ENCODE data around the gene ARHGAP31. TPM values are rescaled to one million over a fixed set of nuclear protein-coding genes. Genes with fewer than 3 reads are reported as not detected.

The ARHGAP31 gene
- total RNA-seq, 4 donors from 2014 or later, result 40.0 to 78.9 (median 55.0) TPM

DNA sequence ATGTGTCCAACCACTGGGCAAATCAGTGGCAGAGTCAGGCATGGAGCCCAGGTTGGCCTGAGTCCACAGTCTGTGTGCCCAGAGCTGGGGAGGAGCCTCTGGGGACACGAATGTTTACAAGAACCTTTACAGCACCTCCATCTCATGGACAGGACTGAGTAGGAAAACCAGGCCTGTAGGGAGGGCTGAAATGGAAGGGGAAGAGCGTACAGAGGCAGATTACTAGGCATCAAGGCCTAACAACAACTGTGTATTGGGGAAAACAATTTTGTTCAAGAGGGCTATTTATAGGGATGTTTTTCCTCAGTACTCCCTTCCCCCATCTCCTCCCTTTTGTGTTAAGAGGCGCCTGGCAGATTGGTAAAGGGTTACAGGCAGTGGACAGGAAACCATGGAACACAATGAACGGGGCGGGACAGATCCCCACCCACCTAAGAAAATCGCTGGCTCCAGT lies 15.1 kb upstream of the ARHGAP31 start:
- H3K36me3 ChIP-seq, result no peaks in the 10 kb centered on the region
- peak overlapping the region; percentile 31 to 45 (median 43) for H3K27ac ChIP-seq
- intact Hi-C loops (cut with DNase I), result loop anchor here (10.0 kb wide), 3 partner anchors 76 to 186 kb away; partner anchors contain the start of genes POGLUT1 and TMEM39A
- peaks cover 4 to 6% of the 10 kb centered on the region in 2 donors for H3K4me1 ChIP-seq
- H3K27me3 ChIP-seq, result no peaks in the 10 kb centered on the region
- 57 to 73% methylated on average over 6 of the region's 6 CpGs for WGBS, 2 donors
- H3K4me3 ChIP-seq (replicated peaks in 1 of 3), result no peak overlapping the region
- no peak for TF ChIP-seq POLR2A (IDR thresholded peaks at IDR 0.05)
- TF ChIP-seq, protein P1, sequence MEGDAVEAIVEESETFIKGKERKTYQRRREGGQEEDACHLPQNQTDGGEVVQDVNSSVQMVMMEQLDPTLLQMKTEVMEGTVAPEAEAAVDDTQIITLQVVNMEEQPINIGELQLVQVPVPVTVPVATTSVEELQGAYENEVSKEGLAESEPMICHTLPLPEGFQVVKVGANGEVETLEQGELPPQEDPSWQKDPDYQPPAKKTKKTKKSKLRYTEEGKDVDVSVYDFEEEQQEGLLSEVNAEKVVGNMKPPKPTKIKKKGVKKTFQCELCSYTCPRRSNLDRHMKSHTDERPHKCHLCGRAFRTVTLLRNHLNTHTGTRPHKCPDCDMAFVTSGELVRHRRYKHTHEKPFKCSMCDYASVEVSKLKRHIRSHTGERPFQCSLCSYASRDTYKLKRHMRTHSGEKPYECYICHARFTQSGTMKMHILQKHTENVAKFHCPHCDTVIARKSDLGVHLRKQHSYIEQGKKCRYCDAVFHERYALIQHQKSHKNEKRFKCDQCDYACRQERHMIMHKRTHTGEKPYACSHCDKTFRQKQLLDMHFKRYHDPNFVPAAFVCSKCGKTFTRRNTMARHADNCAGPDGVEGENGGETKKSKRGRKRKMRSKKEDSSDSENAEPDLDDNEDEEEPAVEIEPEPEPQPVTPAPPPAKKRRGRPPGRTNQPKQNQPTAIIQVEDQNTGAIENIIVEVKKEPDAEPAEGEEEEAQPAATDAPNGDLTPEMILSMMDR (IDR thresholded peaks at IDR 0.05), result no peak
- H3K9me3 ChIP-seq, result no peaks in the 10 kb centered on the region
- peak in 1 of 2 donors; percentile 55 for DNase-seq

DNA sequence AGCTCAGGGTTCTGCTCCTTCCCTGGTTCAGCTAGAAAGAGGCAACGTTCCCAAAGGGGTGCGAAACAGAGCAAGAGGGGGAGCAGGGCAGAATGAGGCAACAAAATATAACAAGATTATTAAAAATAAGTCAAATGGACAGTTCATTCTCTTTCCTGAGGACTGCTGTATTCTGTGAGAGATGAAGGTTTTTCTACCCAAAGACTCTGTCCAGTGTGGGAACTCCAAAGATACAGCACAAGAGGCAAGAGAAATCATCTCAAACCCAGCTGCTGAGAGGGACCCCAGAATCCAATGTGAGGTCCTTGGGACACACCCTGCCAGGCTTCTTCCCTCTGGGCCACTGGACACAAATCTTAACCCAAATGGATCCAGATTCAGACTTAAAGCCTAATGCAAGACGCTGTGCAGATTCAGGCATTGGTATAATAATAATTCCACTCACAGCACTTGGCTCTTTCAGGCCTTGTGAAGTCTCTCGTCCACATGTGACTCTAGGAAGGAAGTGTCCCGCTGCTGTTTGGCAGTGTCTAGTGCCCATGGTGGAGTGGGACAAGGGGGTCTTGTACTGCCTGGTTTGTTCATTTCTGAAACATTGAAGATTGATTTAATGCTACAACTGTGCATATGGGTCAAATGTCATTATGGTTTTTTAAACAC lies 14.5 kb upstream of the ARHGAP31 start:
- Histone ChIP-seq H3K4me3 (replicated peaks in 1 of 3) (no peak overlapping the region), H3K36me3 (no peaks in the 10 kb centered on the region), H3K4me1 (peaks cover 4 to 6% of the 10 kb centered on the region in 2 donors), H3K27me3 (no peaks in the 10 kb centered on the region), H3K27ac (peak overlapping the region; percentile 31 to 45 (median 43)), H3K9me3 (no peaks in the 10 kb centered on the region)
- WGBS, 2 donors, result 69 to 87% methylated on average over 5 of the region's 5 CpGs
- intact Hi-C loops (cut with DNase I), result loop anchor here (10.0 kb wide), 3 partner anchors 75 to 185 kb away; partner anchors contain the start of genes POGLUT1 and TMEM39A
- no peak for DNase-seq
- TF ChIP-seq, protein P1 (IDR thresholded peaks at IDR 0.05), result no peak
- no peak for TF ChIP-seq POLR2A (IDR thresholded peaks at IDR 0.05)

DNA sequence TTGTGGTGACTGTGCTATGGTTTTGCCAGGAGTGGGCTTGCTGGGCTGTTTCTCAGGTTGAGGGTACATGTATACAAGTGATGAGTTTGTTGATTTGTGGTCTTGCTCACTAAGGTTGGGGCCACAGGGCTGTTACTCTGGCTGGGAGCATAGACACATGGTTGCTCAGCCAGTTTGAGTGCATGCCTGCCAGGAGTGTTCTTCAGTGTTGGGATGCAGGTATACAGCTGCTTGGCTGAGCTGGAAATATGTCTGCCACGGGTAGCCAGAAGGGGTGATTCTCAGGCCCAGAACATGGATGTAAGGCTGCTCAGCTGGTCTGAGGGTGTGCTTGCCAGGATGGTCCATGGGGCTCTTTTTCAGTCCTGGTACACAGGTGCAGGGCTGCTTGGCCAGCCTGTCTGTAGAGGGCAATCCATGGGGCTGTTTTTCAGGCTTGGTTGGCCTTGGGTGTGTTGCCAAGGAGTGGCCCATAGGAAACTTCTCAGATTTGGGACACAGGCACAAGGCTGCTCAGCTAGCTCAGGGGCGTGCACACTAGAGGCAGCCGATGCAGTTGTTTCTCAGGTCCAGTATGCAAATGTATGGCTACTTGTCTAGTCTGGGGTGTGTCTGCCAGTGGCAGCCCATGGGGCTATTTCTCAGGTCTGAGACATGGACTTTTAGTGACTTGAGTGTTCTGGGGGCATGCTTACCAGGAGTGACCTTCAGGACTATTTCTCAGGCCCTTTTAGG lies 5.3 kb upstream of the ARHGAP31 start:
- Histone ChIP-seq H3K27ac (no peak overlapping the region), H3K4me1 (peaks cover 12 to 13% of the 10 kb centered on the region in 2 donors), H3K27me3 (no peaks in the 10 kb centered on the region), H3K4me3 (replicated peaks in 1 of 3) (no peak overlapping the region), H3K36me3 (no peaks in the 10 kb centered on the region), H3K9me3 (no peaks in the 10 kb centered on the region)
- WGBS, 2 donors, result 81 to 86% methylated on average over 3 of the region's 3 CpGs
- TF ChIP-seq POLR2A (IDR thresholded peaks at IDR 0.05), result no peak
- TF ChIP-seq, protein P1 (IDR thresholded peaks at IDR 0.05), result no peak
- intact Hi-C loops (cut with DNase I), result no loop called here
- DNase-seq, result no peak

DNA sequence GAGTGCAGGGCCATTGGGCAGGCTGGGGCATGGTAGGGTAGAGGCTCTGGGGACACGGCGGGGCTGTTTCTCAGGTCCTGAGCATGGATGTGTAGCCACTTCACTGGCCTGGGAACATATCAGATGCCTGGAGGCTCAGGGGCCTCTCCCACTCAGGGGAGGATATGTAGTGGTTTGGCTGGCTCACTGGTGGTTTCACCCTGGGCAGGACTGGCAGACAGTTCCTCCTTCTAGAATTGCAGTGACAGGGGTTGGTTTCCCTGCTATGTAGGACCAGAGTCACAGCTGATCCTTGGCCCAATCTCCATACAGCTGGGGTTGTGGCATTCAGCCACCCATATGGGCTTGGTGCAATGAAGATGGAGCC lies 4.8 kb upstream of the ARHGAP31 start:
- Histone ChIP-seq H3K9me3 (no peaks in the 10 kb centered on the region), H3K27me3 (no peaks in the 10 kb centered on the region), H3K4me1 (peaks cover 12 to 13% of the 10 kb centered on the region in 2 donors), H3K4me3 (replicated peaks in 1 of 3) (no peak overlapping the region), H3K27ac (no peak overlapping the region), H3K36me3 (no peaks in the 10 kb centered on the region)
- no peak for DNase-seq
- TF ChIP-seq, protein P1 (IDR thresholded peaks at IDR 0.05), result no peak
- TF ChIP-seq POLR2A (IDR thresholded peaks at IDR 0.05), result no peak
- 100% methylated on average over 2 of the region's 2 CpGs; no CpG with 5 or more reads in 1 of the 2 donors for WGBS, 2 donors
- intact Hi-C loops (cut with DNase I), result no loop called here

DNA sequence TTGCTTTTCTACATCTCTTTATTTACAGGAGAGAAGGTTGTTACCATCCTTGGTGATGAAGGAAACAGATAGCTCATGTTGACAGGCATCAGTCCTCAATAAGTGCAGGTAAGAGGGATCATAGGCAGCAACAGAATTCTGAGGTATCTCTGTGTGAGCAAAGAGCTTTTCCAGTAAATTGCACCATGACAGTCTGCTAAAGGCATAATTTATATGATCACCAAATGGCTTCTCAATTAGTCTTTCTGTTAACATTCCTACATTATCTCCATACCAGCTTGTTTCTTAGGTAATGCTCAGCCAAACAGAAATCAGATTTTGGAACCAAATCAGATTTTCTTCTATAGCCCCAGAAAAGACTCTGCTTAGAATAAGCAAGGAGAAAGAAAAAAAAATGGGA lies 3.6 kb upstream of the ARHGAP31 start:
- Histone ChIP-seq H3K9me3 (no peaks in the 10 kb centered on the region), H3K27me3 (no peaks in the 10 kb centered on the region), H3K4me1 (peaks cover 12 to 13% of the 10 kb centered on the region in 2 donors), H3K4me3 (replicated peaks in 1 of 3) (no peak overlapping the region), H3K36me3 (no peaks in the 10 kb centered on the region), H3K27ac (no peak overlapping the region)
- DNase-seq, result no peak
- TF ChIP-seq, protein P1 (IDR thresholded peaks at IDR 0.05), result no peak
- no peak for TF ChIP-seq POLR2A (IDR thresholded peaks at IDR 0.05)
- intact Hi-C loops (cut with DNase I), result no loop called here
